SK-MEL-5 (cell line): ENCODE measurements around the gene SLC6A1. TPM values are rescaled to one million over a fixed set of nuclear protein-coding genes. Genes with fewer than 3 reads are reported as not detected.

ENCODE experiments used
- DNase-seq: peaks from one replicate; pipeline ENCODE4 v3.0.0-alpha.2; 2016; ENCODE audit warnings: low read depth, low spot score
- in situ Hi-C: cut with HindIII; loops from 2 replicates; pipeline ENCODE4 v1.10.0; 2016; ENCODE audit warnings: low sequenced_read_pairs, high pct_unique_total_duplicates, low pct_unique_long_range_greater_than_20kb
- total RNA-seq: library from RNA; depleted of rRNA; stranded (reverse); fragments of >200 nt; shearing (Covaris generic); gene quantifications from 2 replicates; pipeline ENCODE4 v1.2.3, GENCODE V29; 2014

Gene SLC6A1
- total RNA-seq, 1 experiment from 2014 or later, result not detected

GRCh38 chr3:10984371-10984896 is 8.1 kb upstream of the SLC6A1 start:
- DNase-seq, result no peak
- in situ Hi-C loops, result no loop called here

DNA sequence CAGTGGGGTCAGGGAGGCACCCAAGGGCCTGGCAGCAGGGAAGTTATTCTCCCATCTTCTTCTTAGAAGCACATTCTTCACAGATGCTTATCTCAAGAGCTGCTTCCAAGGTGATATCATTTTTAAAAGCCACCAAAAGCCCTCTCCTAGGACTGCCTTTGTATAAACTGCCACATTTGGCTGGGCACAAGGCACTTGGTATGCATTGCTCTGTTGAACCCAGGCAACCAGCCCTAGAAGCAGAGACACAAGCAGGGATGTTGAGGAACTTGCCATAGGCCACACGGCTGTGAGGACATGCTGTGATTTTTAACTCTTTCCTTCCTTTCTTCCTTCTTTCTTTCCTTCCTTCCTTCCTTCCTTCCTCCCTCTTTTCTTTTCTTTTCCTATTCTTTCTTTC is 7.4 kb upstream of the SLC6A1 start:
- in situ Hi-C loops, result no loop called here
- DNase-seq, result no peak

DNA sequence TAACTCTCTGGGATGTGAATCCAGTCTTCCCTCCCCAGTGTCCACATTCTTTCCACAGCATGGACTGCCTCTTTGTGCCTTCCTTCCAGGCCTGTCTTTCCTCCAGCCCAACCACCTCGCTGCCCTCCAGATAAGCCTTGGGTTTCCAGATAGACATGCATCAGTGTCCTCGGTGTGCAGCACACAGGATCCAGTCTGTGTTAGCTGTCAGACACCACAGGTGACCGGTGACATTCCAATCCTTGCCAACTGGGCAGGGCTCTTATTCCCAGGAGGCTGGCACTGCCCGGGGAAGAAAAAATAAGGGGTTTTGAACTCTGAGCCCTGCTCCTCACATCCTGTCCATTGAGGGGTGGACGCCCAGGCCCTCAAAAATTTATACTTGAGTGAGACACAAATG is 6.0 kb upstream of the SLC6A1 start:
- in situ Hi-C loops, result no loop called here
- no peak for DNase-seq

DNA sequence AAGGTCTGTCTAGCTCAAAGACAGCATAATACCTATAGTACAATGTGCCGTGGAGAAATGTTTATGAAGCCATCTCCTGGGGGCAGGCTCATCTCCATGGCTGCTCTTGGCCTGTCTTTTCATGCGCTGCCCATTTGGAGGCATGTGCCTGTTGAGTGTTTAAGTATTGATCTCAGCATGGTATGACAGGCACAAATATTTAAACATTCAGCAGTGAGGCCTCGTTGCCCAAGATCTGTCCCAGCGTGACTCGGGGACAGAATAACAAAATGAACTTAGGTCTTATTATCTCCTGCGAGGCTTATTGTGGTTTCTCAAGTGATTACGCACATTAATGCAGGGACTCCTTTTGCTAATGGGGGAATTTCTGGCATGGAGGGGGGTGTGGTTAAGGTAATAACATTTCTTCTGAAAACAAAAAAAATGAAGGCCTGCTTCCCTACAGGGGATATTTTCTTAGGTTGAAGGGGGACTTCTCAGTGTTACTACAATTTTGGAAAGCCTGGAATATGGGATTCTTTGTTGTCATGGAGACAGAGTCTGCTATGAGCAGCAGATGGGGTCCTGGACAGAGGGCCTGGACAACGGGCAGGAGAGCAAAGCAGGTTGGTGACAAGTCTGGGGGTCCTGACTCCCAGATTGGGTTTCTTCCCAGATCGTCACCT is 4.4 kb upstream of the SLC6A1 start:
- DNase-seq, result no peak
- in situ Hi-C loops, result no loop called here

- DNase-seq, result no peak
- in situ Hi-C loops, result no loop called here
Observed at GRCh38 chr3:10988991-10989484, 3.5 kb upstream of the SLC6A1 start.

- no peak for DNase-seq
- in situ Hi-C loops, result no loop called here
Observed at GRCh38 chr3:10992943-10993728, 588 bp downstream of the SLC6A1 start.

- DNase-seq, result no peak
- in situ Hi-C loops, result no loop called here
Observed at GRCh38 chr3:10993729-10994065, 1.1 kb downstream of the SLC6A1 start.

DNA sequence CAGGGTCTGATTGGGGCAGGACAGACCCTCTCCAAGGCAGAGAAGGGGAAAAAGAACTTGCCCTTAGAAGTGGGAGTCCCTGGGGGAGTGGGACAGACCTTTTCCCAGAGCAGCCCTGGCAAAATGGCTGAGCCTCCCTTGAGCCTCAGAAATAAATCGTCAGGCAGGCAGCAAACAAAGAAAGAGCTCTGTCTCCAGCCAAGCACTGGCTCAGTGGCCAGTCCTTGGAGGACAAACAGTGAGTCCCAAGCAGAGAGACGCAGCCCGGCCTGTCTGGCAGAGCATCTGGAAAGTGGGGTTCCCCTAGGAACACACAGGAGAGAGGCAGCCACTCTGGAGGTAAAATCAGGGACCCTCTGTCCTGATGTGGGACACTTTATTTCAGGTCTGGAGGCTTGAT is 1.8 kb downstream of the SLC6A1 start:
- in situ Hi-C loops, result no loop called here
- no peak for DNase-seq

- in situ Hi-C loops, result no loop called here
- no peak for DNase-seq
Observed at GRCh38 chr3:10995871-10996270, 3.3 kb downstream of the SLC6A1 start.

GRCh38 chr3:10996345-10997013 is 3.9 kb downstream of the SLC6A1 start:
- in situ Hi-C loops, result no loop called here
- no peak for DNase-seq

- in situ Hi-C loops, result no loop called here
- DNase-seq, result no peak
Observed at GRCh38 chr3:10997196-10997595, 4.6 kb downstream of the SLC6A1 start.

GRCh38 chr3:10998542-10998941 is 6.0 kb downstream of the SLC6A1 start:
- no peak for DNase-seq
- in situ Hi-C loops, result no loop called here

DNA sequence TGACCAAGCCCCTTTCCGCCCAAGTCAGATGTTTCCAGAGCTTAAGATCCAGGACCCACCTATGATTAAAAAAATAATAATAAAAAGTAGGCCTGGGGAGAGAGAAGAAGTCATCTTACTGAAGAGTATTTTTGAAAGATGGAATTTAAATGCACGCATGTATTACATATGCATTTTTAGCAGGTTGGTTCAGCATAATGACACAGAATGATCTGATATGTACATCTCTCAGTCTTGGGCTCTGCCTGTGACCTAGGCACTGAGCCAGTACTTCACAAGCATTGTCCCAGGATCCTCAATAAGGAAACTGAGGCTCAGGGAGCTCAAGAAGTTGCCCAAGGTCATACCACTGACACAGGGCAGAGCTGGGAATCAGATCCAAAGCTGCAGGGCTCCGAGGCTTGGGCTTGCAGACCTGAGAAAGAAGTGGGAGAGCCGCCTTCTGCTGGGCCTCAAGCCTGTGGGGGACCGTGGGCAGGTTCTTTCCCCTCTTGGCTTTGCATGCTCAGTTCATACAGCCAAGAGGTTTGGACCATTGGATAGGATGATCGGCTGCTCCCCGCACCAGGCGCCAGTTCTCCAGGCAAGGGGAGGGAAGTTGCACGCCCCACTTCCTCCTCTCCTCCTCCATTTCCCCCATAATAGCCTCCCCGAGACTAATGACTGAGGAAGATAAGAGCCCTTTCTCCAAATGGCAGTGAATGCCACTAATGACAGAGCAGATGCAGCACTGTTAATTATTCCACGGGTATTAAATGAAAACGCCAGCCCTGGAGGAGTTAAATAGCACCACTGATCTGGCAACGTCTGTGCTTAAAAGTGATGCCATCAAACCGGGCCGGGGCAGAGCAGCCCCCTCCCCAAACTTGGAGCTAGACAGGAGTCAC is 6.9 kb downstream of the SLC6A1 start:
- in situ Hi-C loops, result no loop called here
- no peak for DNase-seq

DNA sequence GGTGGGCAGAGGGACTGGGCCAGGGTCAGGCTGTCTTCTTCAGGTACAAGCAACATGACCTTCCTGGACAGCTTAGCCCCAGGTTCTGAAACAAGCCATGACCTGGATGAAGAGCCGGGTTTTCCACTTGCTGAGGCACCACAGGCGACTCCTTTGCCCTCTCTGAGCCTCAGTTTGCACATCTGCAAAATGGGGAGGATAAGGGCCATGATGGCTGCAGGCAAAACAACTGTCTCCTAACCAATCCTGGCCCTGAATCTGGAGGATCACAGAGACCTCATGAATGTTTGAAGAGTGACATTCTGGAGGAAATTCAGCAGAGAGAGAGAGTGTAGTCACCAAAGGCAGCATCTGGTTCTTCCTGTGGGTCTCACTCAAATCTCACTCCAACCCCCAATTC is 8.0 kb downstream of the SLC6A1 start:
- no peak for DNase-seq
- in situ Hi-C loops, result no loop called here

- in situ Hi-C loops, result no loop called here
- no peak for DNase-seq
Observed at GRCh38 chr3:11001020-11001657, 8.6 kb downstream of the SLC6A1 start.

DNA sequence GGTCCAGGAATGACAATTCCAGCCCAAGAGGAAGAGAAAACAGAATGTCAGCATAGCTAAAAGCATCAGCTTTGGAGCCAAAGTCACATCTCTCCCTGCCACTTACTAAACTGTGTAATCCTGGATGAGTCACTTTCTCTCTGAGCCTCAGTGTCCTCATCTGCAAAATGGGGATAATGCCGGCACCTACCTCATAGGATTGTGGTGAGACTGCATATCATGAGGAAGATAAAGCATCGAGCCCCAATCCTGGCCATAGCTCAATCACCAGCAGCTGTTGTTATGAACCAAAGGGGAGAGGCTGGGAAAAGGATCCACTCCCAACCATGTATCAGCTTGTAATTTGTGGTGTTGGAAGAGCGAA is 9.1 kb downstream of the SLC6A1 start:
- in situ Hi-C loops, result no loop called here
- DNase-seq, result no peak

DNA sequence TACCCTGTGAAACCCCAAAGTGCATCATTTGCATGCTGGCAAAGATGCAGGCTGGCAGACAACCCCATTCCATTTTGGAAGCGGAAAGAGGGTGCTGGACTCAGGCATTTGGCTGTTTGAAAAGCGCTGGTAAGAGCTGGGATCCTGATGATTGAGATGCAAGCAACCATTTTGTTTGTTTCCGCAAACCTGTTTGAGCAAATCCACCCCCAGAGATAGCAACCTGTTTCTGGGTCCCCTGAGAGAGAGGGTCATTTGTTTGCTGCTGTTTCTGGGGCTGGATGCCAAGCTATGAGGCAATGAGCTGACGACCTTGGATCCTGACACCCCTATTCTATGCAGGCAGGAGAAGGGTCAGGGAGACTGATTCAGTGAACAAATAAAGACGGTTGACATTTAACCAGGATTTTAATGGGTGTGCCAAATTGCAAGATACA is 9.8 kb downstream of the SLC6A1 start:
- in situ Hi-C loops, result no loop called here
- no peak for DNase-seq
